HG02870 (cell line): ENCODE data around the gene DYNC1LI2.

Experiments used
- ATAC-seq: cut with Tn5 transposase; IDR thresholded peaks from one replicate; pipeline ENCODE4 v1.9.1; 2021; ENCODE audit warnings: mild to moderate bottlenecking, moderate library complexity; ENCODE audit not compliant: unreplicated experiment

The DYNC1LI2 gene

GRCh38 chr16:66740533-66740932 lies 10.9 kb downstream of the DYNC1LI2 start:
- ATAC-seq: no peak

DNA sequence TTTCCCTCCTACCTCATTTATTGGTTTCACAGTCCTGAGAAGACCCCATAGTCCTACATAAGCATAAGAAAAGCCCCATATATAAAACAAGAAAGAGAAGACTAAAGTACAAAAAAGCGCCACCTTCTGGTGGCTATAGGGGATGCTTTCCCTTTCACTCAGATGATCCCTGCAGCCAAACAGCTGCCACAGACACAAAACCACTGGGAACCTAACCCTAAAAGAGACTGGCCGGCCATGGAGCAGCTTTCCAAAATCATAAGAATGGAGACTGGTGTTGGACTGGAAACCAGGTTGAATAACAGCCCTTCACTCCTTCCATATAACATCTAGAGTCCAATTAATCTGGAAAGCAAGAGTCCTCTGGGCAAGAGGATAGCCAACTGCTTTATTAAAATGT lies 11.4 kb downstream of the DYNC1LI2 start:
- ATAC-seq: no peak

- no peak for ATAC-seq
These were observed 15.5 kb downstream of the DYNC1LI2 start for GRCh38 chr16:66735891-66736290.

- ATAC-seq: no peak
These were observed 20.3 kb downstream of the DYNC1LI2 start for GRCh38 chr16:66731101-66731500.

DNA sequence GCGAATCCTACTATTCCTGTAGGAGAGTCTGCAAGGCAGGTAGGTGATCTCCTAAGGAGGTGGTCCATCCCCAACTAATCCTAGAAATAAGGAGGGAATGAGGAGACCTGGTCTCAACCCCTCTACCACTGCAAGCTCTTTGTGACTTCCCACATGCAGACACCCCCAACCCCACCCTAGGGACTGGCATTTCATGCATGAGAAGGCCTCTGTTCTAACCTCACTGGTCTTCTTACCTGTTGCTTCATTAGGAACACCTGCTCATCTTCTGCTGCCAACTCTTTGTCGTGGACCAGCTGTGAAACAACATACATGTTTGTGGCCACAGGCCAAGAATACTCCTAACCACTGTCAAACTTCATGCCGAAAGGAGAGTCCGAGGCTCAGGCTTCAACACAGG lies 22.6 kb downstream of the DYNC1LI2 start:
- no peak for ATAC-seq

DNA sequence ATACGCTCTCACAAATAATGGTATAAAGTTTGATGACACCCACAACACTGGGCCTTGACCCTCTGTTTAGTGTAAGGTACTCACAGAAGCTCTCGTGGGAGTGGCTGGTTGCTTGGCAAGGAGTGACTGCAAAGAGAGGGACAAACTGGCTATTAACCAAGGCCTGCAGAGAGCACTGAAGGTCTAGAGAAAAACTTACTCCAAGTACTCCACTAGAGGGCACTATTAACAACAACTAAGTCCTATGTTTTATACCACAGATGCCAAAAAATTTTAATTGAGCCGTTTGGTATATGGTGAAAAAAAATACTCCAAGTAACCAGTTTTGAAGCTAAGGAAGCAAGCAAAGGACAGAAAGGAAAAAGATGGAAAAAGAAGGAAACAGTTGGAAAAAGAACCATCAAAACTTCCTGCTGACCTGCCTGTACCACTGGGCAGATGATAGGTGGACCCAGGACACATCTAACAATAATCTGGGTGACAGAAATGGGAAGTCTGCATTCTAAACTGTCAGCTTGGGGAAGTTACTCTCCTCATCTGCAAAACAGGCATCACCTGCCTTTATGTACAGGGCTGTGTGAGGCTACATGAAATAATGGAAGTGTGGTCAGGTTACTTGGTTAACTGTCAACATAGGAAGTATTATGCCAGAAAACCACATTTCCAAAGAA lies 23.2 kb downstream of the DYNC1LI2 start:
- no peak for ATAC-seq

DNA sequence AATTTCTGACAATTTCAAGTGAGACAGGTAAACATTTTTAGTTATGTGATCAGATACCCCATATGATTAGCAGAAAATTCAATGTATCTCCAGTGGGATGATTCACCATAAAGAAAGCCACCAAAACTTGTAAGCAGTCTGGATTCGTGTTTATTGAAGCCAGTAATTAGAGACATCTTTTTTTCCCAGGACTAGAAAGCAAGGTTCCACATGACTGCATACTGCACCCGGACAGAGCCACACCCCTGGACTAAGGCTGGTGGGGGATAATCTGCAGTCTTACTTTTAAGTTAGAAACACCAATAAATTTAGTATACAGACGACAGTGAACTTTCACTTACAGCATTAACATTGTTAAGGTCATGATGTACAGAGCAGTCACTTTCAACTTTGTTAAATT lies 30.6 kb downstream of the DYNC1LI2 start:
- ATAC-seq: no peak

- no peak for ATAC-seq
These were observed 32.2 kb downstream of the DYNC1LI2 start for GRCh38 chr16:66719246-66719645.

DNA sequence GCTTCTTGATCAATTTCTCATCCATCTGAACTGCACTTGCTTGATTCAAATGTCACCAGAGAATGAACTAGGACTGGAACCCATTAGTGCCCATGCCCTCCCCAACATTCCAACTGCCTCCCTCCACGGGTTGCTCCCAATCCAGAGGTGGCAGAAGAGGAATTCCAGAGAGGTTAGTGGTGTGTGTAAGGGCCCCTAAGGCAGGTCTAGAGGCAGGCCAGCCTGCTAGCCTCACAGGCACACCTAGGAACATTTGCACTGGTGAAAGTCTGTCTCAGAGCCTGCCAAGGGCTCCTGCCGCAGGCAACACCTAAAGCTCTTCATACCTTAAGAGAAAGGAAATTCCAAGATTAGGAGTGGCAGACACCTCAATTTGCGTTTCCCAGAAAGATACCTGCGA lies 33.6 kb downstream of the DYNC1LI2 start:
- no peak for ATAC-seq

DNA sequence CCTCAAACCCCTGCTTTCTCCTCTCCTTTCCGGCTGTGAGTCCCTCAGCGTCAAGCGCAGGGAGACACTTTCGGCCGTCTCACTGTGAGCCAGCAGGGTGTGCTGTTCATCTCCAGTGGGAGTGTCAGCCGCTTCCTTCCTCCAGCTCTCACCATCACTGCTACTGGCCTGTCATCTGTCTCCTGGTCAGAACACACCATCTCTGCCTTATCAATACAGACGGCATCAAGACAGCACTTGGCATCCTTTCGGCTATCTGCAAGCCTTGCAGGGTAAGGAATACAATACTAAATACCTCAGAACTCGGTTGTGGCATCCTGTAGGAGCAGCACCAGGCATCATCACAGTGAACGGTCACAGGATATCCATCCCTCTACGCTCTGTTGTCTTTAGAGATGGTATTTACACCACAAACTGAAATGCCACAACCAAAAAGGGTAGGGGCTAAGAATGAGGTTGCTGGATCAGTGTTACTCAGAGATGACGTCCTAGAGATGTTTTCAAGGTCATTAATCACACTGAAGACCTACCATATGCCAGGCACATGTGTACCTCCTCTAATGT lies 34.2 kb downstream of the DYNC1LI2 start:
- ATAC-seq: no peak

GRCh38 chr16:66714654-66715307 lies 36.6 kb downstream of the DYNC1LI2 start:
- ATAC-seq: no peak

GRCh38 chr16:66714062-66714461 lies 37.3 kb downstream of the DYNC1LI2 start:
- no peak for ATAC-seq

GRCh38 chr16:66713076-66713475 lies 38.3 kb downstream of the DYNC1LI2 start:
- no peak for ATAC-seq

DNA sequence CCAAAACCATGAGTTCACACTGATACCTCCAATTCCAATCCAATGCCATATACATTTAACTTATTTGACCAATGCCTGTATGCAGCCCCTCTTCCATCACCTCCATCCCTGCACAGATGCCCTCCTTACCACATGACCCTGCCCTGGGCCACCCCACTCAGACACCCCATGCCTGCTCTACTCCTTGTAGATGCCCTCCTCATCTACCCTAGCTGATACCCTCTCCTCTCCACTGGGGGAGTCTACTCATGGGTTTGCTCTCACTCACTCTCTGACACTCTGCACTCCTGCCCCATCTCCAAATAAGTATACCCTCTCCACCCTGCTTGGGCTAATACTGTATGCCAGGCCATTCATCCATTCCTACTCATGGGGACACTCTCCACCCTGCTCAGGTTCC lies 38.9 kb downstream of the DYNC1LI2 start:
- no peak for ATAC-seq

GRCh38 chr16:66711581-66711980 lies 39.8 kb downstream of the DYNC1LI2 start:
- ATAC-seq: no peak

- no peak for ATAC-seq
These were observed 44.9 kb downstream of the DYNC1LI2 start for GRCh38 chr16:66706506-66706880.

GRCh38 chr16:66705790-66706505 lies 45.5 kb downstream of the DYNC1LI2 start:
- ATAC-seq: no peak

- ATAC-seq: no peak
These were observed 47.8 kb downstream of the DYNC1LI2 start for GRCh38 chr16:66703406-66704215.

DNA sequence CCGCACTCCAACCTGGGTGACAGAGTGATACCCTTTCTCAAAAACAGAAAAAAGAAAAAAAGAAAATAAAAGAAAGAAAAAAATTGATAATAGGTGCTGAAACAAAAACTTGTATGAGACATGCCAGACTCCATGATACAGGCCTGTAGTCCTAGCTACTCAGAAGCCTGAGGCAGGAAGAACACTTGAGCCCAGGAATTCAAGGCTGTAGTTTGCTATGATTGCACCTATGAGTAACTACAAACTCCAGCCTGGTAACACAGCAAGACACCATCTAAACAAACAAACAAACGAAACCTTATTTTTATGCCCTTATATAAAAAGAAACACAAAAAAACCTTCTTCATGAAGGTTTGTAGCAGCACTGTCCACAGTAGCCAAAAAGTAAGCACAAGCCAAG lies 49.9 kb downstream of the DYNC1LI2 start:
- no peak for ATAC-seq

- ATAC-seq: no peak
These were observed 50.4 kb downstream of the DYNC1LI2 start for GRCh38 chr16:66701026-66701425.

GRCh38 chr16:66699898-66700297 lies 51.5 kb downstream of the DYNC1LI2 start:
- no peak for ATAC-seq
